Chondrocyte (in vitro differentiated cells): Measurements from ENCODE around the gene TEX51. TPM values are rescaled to one million over a fixed set of nuclear protein-coding genes. Genes with fewer than 3 reads are reported as not detected.

ENCODE experiments used
- DNase-seq: peaks from one replicate; pipeline ENCODE4 v3.0.0; 2021; ENCODE audit warnings: mixed read lengths, low spot score
- H3K27ac Mint-ChIP-seq: one replicate; pipeline ENCODE4 v1.8.0; 2021; ENCODE audit warnings: mild to moderate bottlenecking, moderate library complexity, mixed read lengths; ENCODE audit not compliant: unreplicated experiment
- H3K27me3 Mint-ChIP-seq: 2 replicates; pipeline ENCODE4 v1.8.0; 2021; ENCODE audit warnings: low read depth, mixed read lengths
- H3K36me3 Mint-ChIP-seq: 2 replicates; pipeline ENCODE4 v1.8.0; 2021; ENCODE audit warnings: low read depth, mixed read lengths
- H3K4me1 Mint-ChIP-seq: 2 replicates; pipeline ENCODE4 v1.8.0; 2021; ENCODE audit warnings: low read depth, mild to moderate bottlenecking, mixed read lengths
- H3K4me3 Mint-ChIP-seq: one replicate; pipeline ENCODE4 v1.8.0; 2021; ENCODE audit warnings: mild to moderate bottlenecking, moderate library complexity, mixed read lengths; ENCODE audit not compliant: unreplicated experiment
- H3K9me3 Mint-ChIP-seq: 2 replicates; pipeline ENCODE4 v1.8.0; 2021; ENCODE audit warnings: low read depth, mixed read lengths
- total RNA-seq: library from RNA; stranded (reverse); gene quantifications from 3 replicates; pipeline ENCODE4 v1.2.1, GENCODE V29; 2021
- TF ChIP-seq, protein P1 (sequence below): fragments of 200-600 bp; sonication (generic); IDR thresholded peaks from 2 replicates; pipeline ENCODE4 v1.5.0; 2021; ENCODE audit warnings: antibody characterized with exemption, mild to moderate bottlenecking, moderate library complexity

The TEX51 gene
- total RNA-seq, 1 donor from 2014 or later, result not detected

DNA sequence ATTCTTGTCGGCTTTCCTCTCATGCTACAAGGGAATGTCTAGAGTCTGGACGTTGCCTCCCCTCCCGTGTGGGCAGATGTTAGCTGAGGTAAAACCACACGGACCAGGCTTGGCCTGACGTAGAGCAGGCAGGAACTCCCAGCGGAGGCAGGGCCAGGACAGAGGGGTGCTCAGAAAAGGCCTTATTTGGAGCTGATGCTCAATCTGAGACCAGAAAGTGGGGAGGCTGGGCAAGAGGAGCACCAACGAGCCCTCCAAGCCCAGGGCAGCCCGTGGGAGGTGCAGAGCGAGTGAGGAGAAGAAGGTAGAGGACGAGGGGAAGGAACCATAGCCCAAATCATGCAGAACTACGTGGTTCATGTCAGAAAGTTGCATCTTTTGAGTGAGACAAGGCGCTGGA is 9.0 kb downstream of the TEX51 start:
- Mint-ChIP-seq H3K36me3 (no peaks in the 10 kb centered on the region), H3K27ac (no peak overlapping the region), H3K9me3 (peaks cover 14% of the 10 kb centered on the region), H3K27me3 (peaks cover 24% of the 10 kb centered on the region), H3K4me1 (no peaks in the 10 kb centered on the region), H3K4me3 (no peak overlapping the region)
- no peak for DNase-seq
- TF ChIP-seq, protein P1, sequence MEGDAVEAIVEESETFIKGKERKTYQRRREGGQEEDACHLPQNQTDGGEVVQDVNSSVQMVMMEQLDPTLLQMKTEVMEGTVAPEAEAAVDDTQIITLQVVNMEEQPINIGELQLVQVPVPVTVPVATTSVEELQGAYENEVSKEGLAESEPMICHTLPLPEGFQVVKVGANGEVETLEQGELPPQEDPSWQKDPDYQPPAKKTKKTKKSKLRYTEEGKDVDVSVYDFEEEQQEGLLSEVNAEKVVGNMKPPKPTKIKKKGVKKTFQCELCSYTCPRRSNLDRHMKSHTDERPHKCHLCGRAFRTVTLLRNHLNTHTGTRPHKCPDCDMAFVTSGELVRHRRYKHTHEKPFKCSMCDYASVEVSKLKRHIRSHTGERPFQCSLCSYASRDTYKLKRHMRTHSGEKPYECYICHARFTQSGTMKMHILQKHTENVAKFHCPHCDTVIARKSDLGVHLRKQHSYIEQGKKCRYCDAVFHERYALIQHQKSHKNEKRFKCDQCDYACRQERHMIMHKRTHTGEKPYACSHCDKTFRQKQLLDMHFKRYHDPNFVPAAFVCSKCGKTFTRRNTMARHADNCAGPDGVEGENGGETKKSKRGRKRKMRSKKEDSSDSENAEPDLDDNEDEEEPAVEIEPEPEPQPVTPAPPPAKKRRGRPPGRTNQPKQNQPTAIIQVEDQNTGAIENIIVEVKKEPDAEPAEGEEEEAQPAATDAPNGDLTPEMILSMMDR, result no peak

DNA sequence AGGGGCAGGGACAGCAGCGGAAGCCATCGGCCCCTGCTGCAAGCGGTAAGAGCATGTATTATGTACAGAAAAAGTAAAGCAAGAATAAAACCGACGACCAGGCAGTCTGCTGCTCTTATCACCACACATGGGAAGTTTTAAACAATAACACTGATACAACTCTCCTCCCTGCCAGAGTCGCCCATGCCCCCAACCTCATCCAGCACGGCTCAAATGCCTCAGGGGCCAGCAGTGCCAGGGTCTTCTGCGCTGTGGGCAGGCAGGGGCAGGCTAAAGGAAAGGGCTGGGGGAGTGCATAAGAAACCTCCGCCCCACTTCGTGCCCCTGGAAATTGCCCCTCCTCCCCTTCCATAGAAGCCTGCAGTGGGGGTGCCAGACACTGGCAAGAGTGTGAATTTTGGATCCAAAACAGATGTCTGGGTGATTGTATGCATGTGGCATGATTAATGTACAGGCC is 10.1 kb downstream of the TEX51 start:
- no peaks in the 10 kb centered on the region for H3K36me3 Mint-ChIP-seq
- TF ChIP-seq, protein P1, result no peak
- H3K27ac Mint-ChIP-seq, result no peak overlapping the region
- H3K4me3 Mint-ChIP-seq, result no peak overlapping the region
- H3K4me1 Mint-ChIP-seq, result no peaks in the 10 kb centered on the region
- H3K27me3 Mint-ChIP-seq, result peaks cover 22% of the 10 kb centered on the region
- no peak for DNase-seq
- peaks cover 10% of the 10 kb centered on the region for H3K9me3 Mint-ChIP-seq

DNA sequence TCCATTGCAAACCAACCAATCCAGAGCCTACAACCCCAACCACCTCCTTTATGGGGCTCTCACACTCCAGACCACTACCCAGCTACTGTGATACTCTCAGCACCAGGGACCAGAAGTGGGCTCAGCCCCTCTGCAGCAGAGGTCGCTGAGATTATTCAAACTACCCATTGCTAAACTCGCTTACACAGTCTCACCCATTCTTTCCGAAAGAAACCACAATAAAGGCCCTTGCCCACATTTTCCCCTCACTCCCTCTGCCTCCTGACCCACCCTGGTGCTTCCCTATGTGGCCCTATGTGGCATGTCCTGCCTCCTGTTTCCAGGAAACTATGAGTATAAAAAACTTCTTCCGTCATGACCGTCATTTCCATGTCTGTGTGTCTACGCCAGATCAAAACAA is 10.7 kb downstream of the TEX51 start:
- H3K4me1 Mint-ChIP-seq, result no peaks in the 10 kb centered on the region
- TF ChIP-seq, protein P1, result no peak
- no peaks in the 10 kb centered on the region for H3K36me3 Mint-ChIP-seq
- no peak for DNase-seq
- peaks cover 22% of the 10 kb centered on the region for H3K27me3 Mint-ChIP-seq
- H3K9me3 Mint-ChIP-seq, result peaks cover 4% of the 10 kb centered on the region
- no peak overlapping the region for H3K4me3 Mint-ChIP-seq
- no peak overlapping the region for H3K27ac Mint-ChIP-seq

DNA sequence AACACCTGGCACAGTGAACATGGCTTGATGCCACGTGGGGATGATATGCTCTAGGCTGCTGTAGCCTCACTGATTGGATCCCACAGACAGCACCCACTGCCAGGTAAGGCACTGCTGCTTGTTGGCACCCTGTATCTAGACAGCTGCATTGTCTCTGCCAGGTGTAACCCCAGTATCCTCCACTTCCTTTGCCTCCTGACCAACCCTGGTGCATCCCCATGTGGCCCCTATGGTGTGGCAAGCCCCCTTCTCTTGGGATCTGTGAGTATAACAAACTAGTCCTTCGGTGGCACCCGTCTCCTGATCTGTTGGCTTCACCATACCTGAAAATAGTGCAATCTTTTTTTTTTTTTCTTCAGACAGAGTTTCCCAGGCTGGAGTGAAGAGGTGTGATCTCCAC is 11.1 kb downstream of the TEX51 start:
- Mint-ChIP-seq H3K36me3 (no peaks in the 10 kb centered on the region), H3K4me1 (no peaks in the 10 kb centered on the region), H3K4me3 (no peak overlapping the region), H3K27ac (no peak overlapping the region), H3K9me3 (no peaks in the 10 kb centered on the region), H3K27me3 (peaks cover 22% of the 10 kb centered on the region)
- no peak for DNase-seq
- TF ChIP-seq, protein P1, result no peak

DNA sequence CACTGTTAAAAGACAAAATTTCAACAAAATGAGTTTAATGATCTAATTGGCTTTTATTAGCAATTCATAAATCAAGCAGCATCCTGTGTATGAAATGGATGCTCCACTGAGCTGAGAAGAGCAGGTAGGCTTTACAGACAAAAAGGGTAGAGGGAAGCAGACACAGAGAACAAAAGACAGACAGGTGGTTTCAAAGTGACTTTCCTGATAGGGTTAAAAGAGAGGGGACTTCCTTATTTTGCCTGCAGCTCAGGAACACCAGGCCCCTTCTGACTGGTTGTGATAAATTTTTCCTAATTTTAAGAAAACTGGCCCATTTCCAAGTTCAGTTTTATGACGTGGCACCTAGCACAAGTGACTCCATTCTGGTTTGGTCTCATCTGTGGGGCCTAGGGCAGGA is 11.9 kb downstream of the TEX51 start:
- no peaks in the 10 kb centered on the region for H3K4me1 Mint-ChIP-seq
- TF ChIP-seq, protein P1, result no peak
- no peak overlapping the region for H3K4me3 Mint-ChIP-seq
- no peak for DNase-seq
- no peak overlapping the region for H3K27ac Mint-ChIP-seq
- H3K27me3 Mint-ChIP-seq, result peaks cover 21% of the 10 kb centered on the region
- H3K36me3 Mint-ChIP-seq, result no peaks in the 10 kb centered on the region
- no peaks in the 10 kb centered on the region for H3K9me3 Mint-ChIP-seq
